ENCODE data around the gene CEP112. TPM values are rescaled to one million over a fixed set of nuclear protein-coding genes. Genes with fewer than 3 reads are reported as not detected.

The CEP112 gene
- total RNA-seq, 1 donor from 2014 or later = 14.5 TPM

- Histone ChIP-seq H3K27ac (replicated peaks) (no peak overlapping the region), H3K4me1 (peaks cover 23% of the 10 kb centered on the region), H3K27me3 (ENCODE audit: low read depth) (no peaks in the 10 kb centered on the region), H3K36me3 (peaks cover 5% of the 10 kb centered on the region), H3K4me3 (no peak overlapping the region), H3K9me3 (replicated peaks) (no peaks in the 10 kb centered on the region)
- TF ChIP-seq CTCF (IDR thresholded peaks at IDR 0.05; ENCODE audit: borderline replicate concordance) = no peak
- DNase-seq = no peak
- intact Hi-C loops (cut with micrococcal nuclease) = no loop called here
These were observed 270.9 kb downstream of the CEP112 start for GRCh38 chr17:65920996-65921395.

- no peak for DNase-seq
- TF ChIP-seq CTCF (IDR thresholded peaks at IDR 0.05; ENCODE audit: borderline replicate concordance) = peak; percentile 29
- Histone ChIP-seq H3K4me3 (no peak overlapping the region), H3K9me3 (replicated peaks) (no peaks in the 10 kb centered on the region), H3K4me1 (peaks cover 23% of the 10 kb centered on the region), H3K36me3 (no peaks in the 10 kb centered on the region), H3K27ac (replicated peaks) (peak overlapping the region; percentile 23), H3K27me3 (ENCODE audit: low read depth) (no peaks in the 10 kb centered on the region)
- intact Hi-C loops (cut with micrococcal nuclease) = no loop called here
These were observed 273.0 kb downstream of the CEP112 start for GRCh38 chr17:65918916-65919315.

- Histone ChIP-seq H3K27ac (replicated peaks) (peak overlapping the region; percentile 23), H3K36me3 (no peaks in the 10 kb centered on the region), H3K9me3 (replicated peaks) (no peaks in the 10 kb centered on the region), H3K4me3 (no peak overlapping the region), H3K4me1 (peaks cover 27% of the 10 kb centered on the region), H3K27me3 (ENCODE audit: low read depth) (no peaks in the 10 kb centered on the region)
- no peak for TF ChIP-seq CTCF (IDR thresholded peaks at IDR 0.05; ENCODE audit: borderline replicate concordance)
- DNase-seq = no peak
- intact Hi-C loops (cut with micrococcal nuclease) = no loop called here
These were observed 273.4 kb downstream of the CEP112 start for GRCh38 chr17:65918500-65918899.

DNA sequence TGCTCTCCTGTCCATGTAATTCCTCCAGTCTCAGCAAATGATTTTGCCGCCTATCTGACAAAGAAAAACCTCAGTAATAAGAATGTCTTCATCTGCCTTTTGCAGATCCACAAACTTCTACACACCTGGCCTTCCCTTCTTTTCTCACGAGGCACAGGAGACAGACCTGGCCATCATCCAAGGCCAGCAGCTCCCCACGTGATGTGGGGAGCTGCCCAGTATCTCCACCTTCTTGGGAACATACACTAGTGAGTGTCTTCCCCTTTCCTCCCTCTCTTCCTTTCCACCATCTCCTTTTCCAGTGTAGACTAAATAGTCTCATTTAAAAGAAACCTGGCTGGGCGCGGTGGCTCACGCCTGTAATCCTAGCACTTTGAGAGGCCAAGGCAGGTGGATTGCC lies 274.4 kb downstream of the CEP112 start:
- no peak for TF ChIP-seq CTCF (IDR thresholded peaks at IDR 0.05; ENCODE audit: borderline replicate concordance)
- no peak overlapping the region for H3K4me3 ChIP-seq
- no peaks in the 10 kb centered on the region for H3K9me3 ChIP-seq (replicated peaks)
- DNase-seq = no peak
- peaks cover 32% of the 10 kb centered on the region for H3K4me1 ChIP-seq
- intact Hi-C loops (cut with micrococcal nuclease) = no loop called here
- no peaks in the 10 kb centered on the region for H3K27me3 ChIP-seq (ENCODE audit: low read depth)
- H3K36me3 ChIP-seq = no peaks in the 10 kb centered on the region
- peak overlapping the region; percentile 23 for H3K27ac ChIP-seq (replicated peaks)

DNA sequence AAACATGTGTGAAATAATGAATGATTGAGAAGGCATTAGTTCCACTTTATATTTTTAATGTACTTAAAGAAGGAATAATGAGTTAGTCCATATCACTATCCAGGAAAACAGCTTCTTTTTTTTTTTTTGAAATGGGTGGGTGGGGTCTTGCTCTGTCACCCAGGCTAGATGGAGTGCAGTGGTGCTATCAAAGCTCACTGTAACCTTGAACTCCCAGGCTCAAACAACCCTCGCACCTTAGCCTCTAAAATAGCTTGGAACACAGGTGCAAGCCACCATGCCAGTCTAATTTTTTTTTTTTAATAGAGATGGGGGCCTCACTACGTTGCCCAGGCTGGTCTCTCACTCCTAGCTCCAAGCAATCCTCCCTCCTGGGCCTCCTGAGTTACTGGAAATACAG lies 275.5 kb downstream of the CEP112 start:
- Histone ChIP-seq H3K27ac (replicated peaks) (no peak overlapping the region), H3K27me3 (ENCODE audit: low read depth) (no peaks in the 10 kb centered on the region), H3K4me1 (peaks cover 32% of the 10 kb centered on the region), H3K4me3 (no peak overlapping the region), H3K36me3 (peaks cover 2% of the 10 kb centered on the region), H3K9me3 (replicated peaks) (peaks cover 10% of the 10 kb centered on the region)
- intact Hi-C loops (cut with micrococcal nuclease) = no loop called here
- DNase-seq = no peak
- no peak for TF ChIP-seq CTCF (IDR thresholded peaks at IDR 0.05; ENCODE audit: borderline replicate concordance)
